ENCODE measurements around the gene SCUBE1.

SCUBE1 gene

GRCh38 chr22:43181321-43182076 is 161.7 kb downstream of the SCUBE1 start:
- TF ChIP-seq YY1 (IDR thresholded peaks at IDR 0.05; ENCODE audit: low read depth) (no peak), TAF1 (IDR thresholded peaks at IDR 0.05; ENCODE audit: low read depth) (no peak), REST (IDR thresholded peaks at IDR 0.05; ENCODE audit: low read depth) (no peak), TCF12 (IDR thresholded peaks at IDR 0.05; ENCODE audit: low read depth) (no peak), NFIC (IDR thresholded peaks at IDR 0.05) (no peak), EGR1 (IDR thresholded peaks at IDR 0.05) (no peak), MAX (IDR thresholded peaks at IDR 0.05) (no peak), USF1 (IDR thresholded peaks at IDR 0.05) (no peak), TEAD4 (IDR thresholded peaks at IDR 0.05) (no peak), RAD21 (IDR thresholded peaks at IDR 0.05; ENCODE audit: low read depth) (no peak), EP300 (IDR thresholded peaks at IDR 0.05; ENCODE audit: borderline replicate concordance) (no peak), CEBPB (IDR thresholded peaks at IDR 0.05) (no peak), FOXM1 (IDR thresholded peaks at IDR 0.05; ENCODE audit: borderline replicate concordance, low read depth) (no peak), ZBTB7A (IDR thresholded peaks at IDR 0.05; ENCODE audit: low read depth) (no peak)

DNA sequence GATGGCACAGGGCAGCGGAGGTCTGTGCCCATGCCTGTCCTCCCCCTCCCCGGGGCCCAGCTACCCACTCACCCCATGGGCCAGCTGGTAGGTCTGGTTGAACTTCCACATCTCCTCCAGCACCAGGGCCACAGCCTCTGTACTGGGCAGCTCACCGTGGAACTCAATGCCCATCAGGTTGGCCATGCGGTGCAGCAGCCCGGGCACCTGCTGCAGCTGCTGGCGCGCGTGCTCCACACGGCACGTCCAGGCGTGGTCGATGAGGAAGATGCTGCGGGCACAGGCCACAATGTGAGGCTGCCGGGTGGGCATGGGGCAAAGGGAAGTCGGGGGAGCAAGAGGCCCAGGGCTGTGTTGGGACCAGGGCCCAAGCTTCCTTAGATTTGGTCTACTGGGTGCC is 162.5 kb downstream of the SCUBE1 start:
- TF ChIP-seq CREB1 (IDR thresholded peaks at IDR 0.05; ENCODE audit: low read depth) = no peak
- TF ChIP-seq REST (IDR thresholded peaks at IDR 0.05; ENCODE audit: low read depth) = no peak
- no peak for TF ChIP-seq MAX (IDR thresholded peaks at IDR 0.05)

DNA sequence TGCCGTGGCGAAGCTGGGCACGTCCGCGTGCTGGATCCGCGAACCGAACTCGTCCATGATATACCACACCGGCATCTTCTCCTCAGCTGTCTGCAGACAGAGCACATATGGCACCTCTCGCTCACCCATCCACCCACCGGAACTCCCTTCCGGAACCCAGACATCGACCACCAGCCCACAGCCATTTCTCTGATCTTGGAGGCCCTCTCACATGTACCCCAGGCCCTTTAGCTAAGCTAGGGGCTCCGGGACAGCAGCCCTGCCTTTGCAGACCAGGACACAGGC is 163.3 kb downstream of the SCUBE1 start:
- no peak for TF ChIP-seq CREB1 (IDR thresholded peaks at IDR 0.05; ENCODE audit: low read depth)
- no peak for TF ChIP-seq ZBTB7A (IDR thresholded peaks at IDR 0.05; ENCODE audit: low read depth)
- no peak for TF ChIP-seq CEBPB (IDR thresholded peaks at IDR 0.05)
- no peak for TF ChIP-seq RAD21 (IDR thresholded peaks at IDR 0.05; ENCODE audit: low read depth)
- TF ChIP-seq REST (IDR thresholded peaks at IDR 0.05; ENCODE audit: low read depth) = no peak
- TF ChIP-seq NFIC (IDR thresholded peaks at IDR 0.05) = no peak
- TF ChIP-seq TEAD4 (IDR thresholded peaks at IDR 0.05) = no peak
- TF ChIP-seq YY1 (IDR thresholded peaks at IDR 0.05; ENCODE audit: low read depth) = no peak
- TF ChIP-seq USF1 (IDR thresholded peaks at IDR 0.05) = no peak
- no peak for TF ChIP-seq TCF12 (IDR thresholded peaks at IDR 0.05; ENCODE audit: low read depth)

GRCh38 chr22:43179146-43179910 is 163.8 kb downstream of the SCUBE1 start:
- no peak for TF ChIP-seq REST (IDR thresholded peaks at IDR 0.05; ENCODE audit: low read depth)
- no peak for TF ChIP-seq YY1 (IDR thresholded peaks at IDR 0.05; ENCODE audit: low read depth)
